Activated T-cell treated with anti-CD3 and anti-CD28 coated beads for 24 hours (primary cell): ENCODE results near the gene BLNK.

Experiments
- DNase-seq: peaks from one replicate; pipeline ENCODE4 v3.0.0-alpha.2; 2020; ENCODE audit warnings: low read depth

The BLNK gene

DNA sequence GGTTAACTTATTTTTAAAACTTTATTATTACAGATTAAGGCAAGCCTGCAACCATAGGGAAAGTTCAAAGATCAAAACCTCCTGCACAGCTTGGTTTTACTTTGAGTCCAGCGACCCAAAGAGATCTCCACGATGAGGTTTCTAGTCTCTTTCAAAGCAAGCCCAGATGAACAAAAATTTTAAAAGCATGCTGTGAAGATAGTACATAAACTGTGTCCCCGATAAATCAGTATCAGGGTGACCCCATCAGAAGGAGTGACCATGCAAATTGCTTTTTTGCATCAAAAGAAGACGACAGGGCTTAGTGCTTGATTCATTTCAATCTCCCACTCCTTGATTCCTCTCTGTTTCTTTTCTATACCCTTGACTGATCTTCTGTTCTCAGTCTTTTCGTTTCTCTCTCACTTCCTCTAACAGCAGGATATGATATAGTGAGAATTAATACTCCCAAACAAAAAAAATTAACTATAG is 16.8 kb upstream of the BLNK start:
- no peak for DNase-seq

GRCh38 chr10:96287392-96288105 is 16.2 kb upstream of the BLNK start:
- DNase-seq: no peak

DNA sequence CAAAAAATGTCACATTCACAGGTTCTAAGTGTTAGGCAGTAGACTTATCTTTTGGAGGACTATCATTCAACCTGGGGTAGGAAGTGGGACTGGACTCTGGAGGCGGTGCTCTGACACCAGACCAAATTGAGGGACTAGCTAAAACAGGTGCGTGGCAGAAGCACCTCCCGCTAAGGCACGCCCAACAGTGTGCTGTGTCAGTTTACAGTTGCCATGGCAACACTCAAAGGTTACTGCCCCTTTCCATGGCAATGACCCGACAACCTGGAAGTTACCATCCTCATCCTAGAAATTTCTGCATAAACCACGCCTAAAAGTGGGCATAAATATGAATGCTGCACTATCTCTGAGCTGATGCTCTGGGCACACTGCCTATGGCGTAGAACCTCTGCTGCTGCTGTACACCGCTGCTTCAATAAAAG is 14.0 kb upstream of the BLNK start:
- DNase-seq: no peak

DNA sequence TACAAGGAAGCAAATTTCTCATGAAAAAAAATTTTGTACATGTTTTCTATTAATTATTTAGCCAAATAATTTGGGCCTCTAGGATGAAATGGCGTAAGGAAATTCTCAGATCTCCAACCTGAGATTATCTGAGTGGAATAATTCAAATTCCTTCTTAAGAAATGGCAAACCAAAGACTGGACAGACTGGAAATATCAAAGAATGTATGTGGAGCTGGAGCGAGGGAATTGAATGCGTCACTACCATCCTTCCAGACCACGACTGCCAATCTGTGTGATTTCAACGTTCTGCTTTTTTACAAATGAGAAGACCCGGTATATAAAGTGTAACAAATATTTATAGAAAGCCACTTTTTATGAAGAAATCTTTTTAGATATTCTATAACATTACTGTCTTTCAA is 12.4 kb upstream of the BLNK start:
- DNase-seq: no peak

DNA sequence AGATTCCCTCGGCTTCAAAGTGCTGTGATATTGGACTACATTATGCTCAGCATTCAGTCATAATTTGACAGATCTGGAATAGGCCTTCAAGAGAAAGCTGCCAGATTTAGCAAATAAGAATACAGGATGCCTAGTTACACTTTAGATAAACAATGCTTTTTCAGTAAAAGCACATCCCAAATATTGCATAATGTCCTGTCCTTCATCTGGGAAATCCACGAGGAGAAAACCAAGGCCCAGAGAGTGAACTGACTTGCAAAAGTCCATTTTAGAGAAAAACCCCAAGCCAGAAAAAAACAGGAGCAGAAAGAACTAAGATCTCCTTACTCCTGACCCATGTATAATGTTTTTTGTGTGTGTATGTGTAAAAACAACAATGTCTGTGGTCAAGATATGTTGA is 12.0 kb upstream of the BLNK start:
- DNase-seq: no peak

DNA sequence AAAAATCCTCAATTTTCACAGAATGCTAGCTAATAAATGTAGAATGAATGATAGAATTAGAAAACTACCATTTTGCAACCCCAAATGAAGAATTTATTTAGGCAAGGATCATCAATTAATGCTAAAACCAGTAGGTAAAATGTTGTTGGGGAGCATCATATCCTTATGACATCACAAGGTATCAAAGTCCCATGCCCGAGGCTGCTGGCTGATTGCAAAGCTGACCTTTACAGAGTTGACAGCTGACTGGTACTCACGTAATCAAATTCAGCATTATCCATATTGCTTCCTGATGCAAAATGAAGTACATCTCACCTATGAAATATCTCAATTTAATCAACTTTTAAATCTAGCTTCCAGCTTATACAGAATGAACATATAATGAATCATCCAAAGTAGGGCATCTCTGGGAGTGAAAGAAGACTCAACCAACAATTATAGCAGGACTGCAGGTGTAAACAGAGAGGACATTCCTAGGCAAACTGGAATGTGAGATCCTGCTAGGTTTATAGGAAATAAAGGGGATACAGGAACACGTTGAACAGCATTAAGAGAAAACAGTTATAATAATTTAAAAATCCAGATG is 10.2 kb upstream of the BLNK start:
- no peak for DNase-seq

DNA sequence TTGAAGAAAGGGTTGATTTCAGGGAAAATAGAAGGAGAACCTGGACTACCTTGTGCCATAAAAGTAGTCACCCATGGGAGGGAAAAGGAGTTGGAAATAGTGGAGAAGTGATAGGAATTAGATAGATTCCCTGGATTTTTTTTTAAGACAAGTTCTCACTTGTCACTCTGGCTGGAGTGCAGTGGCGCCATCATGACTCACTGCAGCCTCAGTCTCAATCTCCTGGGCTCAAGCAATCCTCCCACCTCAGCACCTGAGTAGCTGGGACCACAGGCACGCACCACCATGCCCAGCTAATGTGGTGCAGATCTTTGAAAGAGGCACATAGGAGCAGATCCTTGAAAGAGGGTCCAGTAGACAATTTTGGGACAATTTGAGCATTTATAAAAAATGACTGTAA is 9.5 kb upstream of the BLNK start:
- DNase-seq: no peak

GRCh38 chr10:96279191-96279641 is 7.8 kb upstream of the BLNK start:
- DNase-seq: no peak

GRCh38 chr10:96276831-96277230 is 5.5 kb upstream of the BLNK start:
- DNase-seq: no peak

DNA sequence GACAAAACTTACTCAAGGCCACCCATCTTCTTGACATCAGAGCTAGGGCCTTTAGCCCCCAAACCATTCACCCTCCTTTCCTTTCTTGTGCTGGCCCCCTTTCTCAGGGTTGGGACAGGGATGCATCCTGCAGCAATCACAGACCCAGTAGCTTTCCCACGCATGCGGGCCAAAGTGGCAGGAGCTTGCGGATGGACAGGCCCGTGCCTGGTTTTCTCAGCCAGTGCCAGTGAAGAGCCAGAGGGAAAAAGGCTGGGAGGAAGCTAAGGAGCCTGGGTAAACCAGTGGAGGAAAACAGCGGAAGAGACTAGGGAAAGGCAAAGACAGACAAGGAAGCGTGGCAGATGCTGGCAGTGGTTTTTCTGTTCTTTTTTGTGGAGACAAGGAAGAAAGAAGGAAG is 5.1 kb upstream of the BLNK start:
- DNase-seq: no peak

DNA sequence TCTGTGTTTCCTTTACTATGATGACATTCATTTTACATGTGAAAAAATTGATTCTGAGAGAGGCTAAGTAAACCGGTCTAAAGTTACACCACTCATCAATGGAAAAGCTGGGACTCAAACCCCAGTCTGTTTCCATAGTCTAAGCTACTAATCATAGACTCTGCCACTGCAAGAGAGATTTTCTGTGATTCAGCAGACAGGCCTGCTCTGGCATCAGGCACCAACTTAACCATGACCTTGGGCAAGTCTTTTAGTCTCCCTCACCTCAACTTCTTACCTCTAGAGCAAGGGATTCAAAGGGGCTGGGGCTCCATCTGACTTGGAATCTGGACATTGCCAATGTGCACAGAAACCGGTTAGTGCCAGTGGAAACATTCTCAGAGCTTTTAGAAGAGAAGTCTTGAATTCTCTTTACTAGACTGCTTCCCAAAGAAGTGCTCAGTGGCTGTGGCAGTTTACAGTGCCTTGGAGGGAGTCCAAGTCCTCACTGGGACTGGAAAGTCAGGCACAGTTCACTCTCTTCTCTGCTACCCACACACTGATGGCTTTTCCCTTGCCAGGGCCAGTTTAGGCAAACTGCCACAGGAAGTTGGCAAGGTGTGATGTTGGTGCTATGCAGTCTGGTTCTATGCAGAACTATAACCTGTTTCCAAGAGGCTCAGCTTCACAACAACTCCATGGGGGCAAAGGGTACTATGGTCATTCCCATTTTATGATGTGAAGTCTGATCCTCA is 4.5 kb upstream of the BLNK start:
- no peak for DNase-seq

DNA sequence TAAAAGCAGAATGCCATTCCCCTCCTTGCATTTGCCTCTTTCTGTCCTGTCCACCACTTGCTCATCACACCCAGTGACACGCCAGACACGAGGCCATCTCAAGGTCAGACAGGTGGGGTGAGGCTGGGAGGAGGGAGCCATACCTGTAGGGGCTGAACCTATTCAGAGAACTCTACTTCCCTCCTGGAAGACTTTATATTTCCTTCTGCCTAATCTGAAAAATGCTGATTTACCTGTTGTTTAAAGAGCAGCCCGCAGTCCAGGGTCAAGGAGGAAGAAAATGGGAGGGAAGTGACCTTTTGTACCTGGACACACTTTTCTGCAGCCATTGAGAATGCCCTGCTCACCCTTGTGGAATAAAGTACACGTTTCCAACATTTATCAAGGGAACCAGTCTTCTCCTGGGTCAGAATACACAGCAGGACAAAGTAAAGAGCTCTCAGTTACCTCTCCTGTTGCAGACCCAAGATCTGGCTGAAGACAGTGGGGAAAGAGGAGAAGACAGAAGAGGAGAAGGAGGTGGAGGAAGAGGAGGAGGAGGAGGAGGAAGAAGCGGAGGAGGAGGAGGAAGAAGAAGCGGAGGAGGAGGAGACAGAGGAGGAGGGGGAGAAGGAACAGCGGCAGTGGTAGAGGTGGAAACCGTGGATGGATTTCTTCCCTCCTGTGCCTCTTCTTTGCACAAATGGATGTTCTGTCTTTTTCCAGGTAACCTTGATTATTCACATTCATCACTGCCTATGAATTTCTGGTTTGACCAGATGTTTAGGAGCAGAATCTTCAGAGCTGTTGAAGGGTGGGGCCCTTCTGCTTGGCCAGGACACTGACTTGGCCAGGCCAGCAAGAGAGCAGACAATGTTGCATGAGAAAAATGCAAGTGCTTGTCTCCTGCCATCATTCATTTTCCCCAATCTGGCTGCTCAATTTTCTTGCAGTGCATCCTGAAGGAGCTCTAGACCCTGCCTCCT is 1.2 kb upstream of the BLNK start:
- DNase-seq: no peak

DNA sequence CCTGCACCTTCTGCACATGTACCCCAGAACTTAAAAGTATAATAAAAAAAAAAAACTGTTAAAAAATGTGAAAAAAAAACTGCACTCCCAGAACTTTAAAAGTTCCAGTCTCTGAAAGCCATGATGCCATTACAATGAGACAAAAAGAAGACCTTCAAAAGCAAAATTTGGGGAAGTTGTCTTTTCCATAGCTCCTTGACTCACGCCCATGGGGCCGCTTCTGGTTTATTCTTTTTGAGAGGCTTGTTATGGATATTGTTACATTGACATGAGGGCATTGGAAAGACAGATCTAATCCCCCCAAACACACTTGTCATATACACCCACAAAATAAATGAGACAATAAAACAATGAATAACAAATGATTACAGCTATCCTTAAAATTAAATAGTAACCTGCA is 798 bp downstream of the BLNK start:
- no peak for DNase-seq

DNA sequence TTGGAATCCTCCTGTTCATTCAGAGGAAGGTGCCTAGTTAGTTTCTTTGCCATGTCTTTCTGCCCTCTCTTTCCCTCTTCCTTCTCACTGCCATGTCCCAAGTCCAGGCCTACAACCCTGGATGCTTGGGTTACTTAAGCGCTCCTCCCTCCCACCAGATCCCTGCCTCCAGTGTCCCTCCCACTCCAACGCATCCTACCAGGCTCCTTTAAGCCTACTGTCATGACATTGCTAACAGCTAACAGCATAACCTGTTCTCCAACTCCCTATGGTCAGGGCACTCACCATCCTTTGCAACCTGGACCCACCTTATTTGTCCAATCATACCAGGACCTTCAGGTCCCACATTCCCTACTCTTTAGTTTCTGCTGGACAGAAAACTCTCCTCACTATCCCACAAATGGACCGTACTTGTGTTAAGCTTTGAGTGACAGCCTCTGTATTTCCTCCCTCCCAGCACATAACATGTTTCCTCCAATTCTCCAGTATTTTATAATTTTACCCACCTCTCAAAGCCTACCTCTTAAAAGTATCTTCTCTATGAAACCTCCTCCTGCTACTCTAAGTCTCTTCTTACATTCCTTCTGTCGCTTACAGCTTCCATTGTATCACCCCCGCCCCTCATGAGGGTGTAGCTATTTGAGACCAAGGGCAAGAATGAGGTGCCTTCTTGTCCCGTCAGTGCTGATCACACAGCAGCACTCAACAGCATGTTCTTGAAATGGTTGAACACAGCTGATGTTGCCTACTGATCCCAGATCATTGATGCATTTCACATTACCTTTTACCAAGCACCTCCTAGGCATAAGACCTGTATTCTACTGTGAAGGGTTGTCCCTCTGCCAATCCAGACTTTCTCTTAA is 1.7 kb downstream of the BLNK start:
- no peak for DNase-seq

DNA sequence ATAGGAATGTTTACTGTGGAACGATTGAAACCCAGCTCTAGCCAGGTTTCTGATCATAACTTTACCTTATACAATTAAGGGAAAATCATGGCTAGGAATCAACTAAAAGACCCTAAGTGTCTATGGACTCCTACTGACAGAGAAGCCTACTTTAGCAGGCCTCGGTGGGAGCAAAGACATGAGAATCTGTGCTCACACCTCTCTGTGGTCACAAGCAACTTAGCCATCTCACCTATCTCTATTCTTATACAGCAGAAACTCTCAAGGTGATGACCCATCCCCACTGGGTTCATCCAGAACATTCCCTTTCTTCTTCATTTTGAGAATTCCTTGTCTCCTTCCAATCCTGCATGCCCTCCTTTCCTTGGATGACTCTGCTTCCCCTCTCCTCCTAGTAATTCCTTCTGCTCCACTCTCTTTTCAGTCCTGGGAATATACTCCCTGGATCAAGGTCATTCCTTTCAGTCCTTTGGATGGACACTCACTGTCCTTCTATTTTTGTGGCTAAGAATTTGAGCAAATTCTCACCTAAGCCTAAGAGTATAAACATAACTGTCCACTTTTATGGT is 2.9 kb downstream of the BLNK start:
- no peak for DNase-seq

- no peak for DNase-seq
These were observed 4.1 kb downstream of the BLNK start for GRCh38 chr10:96267234-96267705.

GRCh38 chr10:96266118-96266770 is 5.1 kb downstream of the BLNK start:
- DNase-seq: no peak

DNA sequence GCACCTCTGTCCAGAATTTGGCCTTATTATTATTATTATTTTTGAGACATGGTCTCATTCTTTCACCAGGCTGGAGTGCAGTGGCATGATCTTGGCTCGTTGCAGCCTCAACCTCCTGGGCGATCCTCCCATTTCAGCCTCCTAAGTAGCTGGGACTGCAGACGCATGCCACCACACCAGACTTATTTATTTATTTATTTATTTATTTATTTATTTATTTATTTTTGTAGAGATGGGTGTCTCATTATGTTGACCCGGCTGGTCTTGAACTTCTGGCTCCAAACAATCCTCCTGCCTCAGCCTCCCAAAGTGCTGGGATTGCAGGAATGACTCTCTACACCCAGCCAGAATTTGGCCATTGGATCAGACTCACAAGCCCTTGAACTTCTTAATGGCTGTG is 6.4 kb downstream of the BLNK start:
- DNase-seq: no peak

GRCh38 chr10:96263669-96264068 is 7.7 kb downstream of the BLNK start:
- no peak for DNase-seq

DNA sequence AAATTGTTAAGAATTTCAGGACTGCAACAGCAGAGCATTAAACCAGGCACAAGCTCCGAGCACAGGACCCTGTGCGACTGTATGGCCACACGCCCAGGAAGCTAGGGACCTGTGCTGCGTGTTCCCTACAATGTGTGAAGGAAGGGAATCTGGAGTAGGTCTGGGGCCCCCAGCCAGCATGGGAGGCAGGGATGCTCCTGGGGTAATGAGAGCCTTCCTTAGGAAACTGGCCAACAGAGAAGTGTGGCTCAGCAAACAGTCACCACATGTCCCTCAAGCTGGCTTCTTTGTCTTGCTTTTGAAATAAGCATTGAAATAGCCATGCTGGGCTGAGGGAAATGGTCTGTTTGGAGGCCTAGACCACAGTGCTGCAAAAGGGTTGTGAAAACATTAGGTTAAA is 8.2 kb downstream of the BLNK start:
- DNase-seq: no peak
